GM19023 (cell line): ENCODE data around the gene VPS54.
"Not testable (repeated sequence)": the region's sequence is repeated elsewhere in the genome, so short reads cannot be mapped to it uniquely, and the experiment has no call there.

Source experiments
- ATAC-seq: cut with Tn5 transposase; IDR thresholded peaks from one replicate; pipeline ENCODE4 v1.9.1; 2021; ENCODE audit warnings: mild to moderate bottlenecking, moderate library complexity; ENCODE audit not compliant: unreplicated experiment

VPS54 gene

DNA sequence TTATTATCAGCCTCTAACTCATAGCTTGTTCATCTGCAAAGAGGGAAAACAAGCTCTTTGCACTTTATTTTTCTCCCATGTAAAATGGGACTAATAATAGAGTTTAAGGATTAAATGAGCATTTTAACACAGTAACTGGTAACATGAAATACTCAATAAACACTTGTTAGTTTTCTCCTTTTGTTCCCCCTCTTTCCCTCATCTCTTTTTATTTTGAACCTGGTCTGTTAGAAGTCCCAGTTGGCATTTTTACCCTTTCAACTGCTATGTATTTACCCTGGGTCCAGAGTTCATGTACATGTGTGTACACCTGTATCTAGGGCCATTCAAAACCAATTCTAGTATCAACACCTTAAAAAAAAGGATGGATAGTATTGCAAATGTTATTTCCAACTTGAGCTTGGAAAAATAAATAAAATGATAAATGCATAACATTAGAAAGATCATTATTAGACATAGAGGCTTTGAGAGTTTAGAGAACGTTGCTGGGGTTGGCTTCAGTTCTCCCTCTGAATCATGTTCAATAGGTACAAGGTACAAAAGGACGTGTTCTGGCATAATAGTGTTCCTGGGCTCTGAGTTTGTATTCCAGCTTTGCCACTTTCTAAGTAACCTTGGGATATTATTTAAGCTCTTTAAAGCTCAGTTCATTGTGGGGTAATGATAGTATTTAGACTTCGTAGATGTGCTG is 5.2 kb upstream of the VPS54 start:
- no peak for ATAC-seq

DNA sequence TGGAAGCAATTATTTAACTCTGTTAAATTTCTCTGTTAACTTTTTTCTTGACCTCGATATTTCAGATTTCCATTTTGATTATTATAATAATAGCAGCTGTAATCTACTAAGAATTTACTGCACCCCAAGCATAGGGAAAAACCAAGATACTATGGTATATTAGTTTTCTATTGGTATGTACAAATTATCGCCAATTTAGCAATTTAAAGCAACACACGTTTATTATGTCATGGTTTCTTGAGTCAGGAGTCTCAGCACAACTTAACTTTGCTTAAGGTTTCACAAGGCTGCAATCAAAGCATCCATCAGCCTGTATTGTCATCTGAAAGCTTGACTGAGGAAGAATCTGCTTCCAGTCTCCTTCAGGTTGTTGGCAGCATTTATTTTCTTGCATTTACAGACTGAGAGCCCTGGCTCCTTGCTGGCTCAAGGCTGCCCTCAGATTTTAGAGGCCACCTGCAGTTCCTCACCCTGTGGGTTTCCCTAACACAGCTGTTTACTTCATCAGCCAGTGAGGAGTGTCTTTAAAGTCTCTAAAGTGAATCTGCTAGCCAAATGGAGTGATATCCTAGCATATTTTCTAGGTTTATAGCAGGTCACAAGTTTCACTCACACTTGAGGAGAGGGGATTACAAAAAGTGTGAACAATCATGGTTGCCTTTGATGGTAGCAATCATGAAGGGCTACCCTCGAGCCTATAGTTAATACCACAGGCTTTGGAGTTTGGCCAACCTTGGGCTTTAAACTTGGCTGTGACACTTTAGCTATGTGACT is 4.4 kb upstream of the VPS54 start:
- ATAC-seq = no peak

DNA sequence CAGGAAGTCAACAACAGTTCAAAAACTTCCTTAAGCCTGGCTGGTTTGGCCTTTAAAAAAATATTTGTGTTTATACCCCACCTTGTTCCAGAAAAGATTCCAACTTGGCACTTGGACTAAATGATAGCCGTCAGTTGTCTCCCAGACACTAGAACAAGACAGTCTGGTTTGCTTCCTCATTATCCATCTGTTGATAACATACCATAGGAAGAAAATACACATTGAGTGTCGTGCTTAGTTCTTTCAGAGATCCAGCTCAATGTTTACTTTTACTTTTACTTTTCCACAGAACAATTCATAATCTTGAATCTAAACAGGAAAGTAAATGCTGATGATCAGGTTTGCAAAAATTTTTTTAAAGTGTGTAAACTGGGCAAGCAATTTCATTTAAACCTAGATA is 2.4 kb upstream of the VPS54 start:
- no peak for ATAC-seq

DNA sequence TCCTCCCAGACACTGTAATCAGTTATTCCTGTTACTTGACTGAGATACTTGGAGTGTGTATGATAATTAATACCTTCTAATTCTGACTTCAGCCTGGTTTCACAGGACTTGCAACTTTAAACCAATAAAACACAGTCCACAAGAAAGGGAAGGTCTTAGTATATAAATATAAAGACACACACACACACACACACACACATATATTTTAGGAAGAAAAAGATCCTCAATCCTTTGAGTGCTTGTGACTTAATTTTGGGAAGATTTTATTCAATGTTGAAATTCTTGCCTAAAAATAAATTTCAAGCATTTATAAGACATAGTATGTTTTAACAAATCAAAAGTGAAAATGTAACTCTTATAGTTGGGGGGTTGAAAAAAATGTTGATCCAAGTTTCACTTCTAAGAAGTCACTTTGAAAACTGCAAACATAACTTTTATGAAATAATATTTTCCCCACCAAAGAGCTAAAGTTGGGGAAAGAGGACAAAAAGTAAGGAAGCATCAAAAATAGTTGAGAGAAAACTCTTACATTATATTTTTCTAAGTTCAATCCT is 824 bp upstream of the VPS54 start:
- ATAC-seq = no peak

DNA sequence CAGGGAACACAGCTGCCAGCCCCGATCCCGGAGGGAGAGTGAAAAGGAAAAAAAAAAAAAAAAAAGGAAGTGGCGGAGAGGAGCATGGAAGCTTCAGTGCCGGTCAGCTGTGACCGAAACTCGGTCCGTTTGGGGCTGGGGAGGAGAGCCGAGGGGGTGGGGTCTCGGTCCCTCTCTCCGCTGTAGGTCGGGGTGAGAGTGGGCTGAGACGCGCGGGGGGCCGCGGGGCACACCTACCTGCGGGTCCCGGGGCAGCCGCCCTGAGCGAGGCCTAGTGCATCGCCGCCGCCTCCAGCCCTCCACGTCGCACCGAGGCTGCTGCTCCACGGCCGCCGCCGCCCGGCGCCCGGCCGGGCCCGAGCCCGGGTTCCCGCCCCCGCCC is 536 bp downstream of the VPS54 start:
- ATAC-seq = peak; percentile 63

DNA sequence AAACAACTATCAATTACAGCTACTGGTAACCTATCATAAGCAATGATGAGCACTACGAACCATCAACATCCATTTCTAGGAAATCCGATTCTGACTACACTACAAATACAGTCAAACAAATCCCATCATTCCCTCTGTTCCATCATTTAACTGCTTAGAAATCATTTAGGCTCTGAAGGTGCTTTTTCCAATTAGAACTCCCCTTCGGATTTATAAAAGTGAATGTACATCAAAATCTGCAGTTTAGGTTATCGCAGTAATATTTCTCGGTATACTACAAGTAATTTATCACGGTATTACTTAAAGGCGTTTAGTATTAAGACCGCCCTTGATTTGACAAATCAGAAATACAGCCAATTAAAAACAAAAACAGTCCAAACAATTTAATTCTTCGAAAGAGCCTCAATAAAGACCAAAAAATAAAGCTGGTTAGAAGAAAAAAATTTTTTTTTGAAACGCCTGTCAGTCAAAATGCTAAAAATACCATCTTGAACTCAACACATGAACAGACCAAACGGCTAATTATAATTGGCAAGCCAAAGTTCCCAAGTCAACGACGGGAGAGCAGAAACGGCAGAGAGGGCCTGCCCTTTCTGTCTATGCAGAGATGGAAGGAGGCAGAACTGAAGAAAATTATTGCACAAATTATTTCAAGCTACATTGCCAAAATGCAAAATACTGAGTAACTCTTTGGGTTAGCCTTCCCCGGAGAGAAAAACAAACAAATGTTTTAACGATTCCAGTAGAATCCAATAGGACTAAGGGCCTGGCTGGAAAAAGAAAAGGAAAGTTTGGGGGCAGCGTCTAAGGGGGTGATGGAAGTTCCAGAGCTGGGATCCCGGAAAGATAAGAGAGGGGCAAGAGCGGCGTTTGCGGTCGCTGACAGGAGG is 1.2 kb downstream of the VPS54 start:
- peak; percentile 2 for ATAC-seq

DNA sequence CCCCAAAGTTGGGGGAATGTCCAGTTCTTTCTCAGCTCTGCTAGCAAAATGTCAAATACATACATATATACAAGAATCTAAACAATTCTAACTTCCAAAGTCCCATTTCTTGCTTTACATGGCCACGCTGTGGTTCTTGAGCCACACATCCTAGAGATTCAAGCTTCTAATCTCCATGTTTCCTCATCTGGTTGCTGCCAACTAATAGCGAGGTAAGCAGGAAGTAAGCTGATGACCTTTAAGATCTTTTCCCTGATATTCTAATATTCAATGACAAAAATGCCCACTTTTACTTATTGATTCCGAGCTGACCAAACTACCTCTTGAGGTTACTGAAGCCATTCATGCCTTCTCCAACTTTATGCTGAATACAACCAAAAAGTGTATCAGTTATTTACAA is 3.3 kb downstream of the VPS54 start:
- no peak for ATAC-seq

DNA sequence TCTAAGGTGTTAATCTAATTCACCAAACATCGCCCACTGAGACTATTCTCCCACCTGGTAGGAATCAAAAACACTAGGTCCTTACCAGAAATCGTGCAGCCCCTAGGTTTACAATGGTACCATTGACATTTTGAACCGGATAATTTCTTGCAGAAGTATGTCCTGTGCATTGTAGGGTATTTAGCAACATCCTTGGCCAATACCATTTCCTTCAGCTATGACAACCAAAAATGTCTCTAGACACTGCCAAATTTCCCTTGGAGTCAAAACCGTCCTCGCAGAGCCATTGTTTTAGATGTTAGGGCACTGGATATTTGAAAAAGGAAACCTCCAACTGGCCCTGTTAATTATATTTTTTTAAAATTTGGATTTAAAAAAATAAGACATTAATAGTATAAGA is 3.8 kb downstream of the VPS54 start:
- ATAC-seq = no peak

DNA sequence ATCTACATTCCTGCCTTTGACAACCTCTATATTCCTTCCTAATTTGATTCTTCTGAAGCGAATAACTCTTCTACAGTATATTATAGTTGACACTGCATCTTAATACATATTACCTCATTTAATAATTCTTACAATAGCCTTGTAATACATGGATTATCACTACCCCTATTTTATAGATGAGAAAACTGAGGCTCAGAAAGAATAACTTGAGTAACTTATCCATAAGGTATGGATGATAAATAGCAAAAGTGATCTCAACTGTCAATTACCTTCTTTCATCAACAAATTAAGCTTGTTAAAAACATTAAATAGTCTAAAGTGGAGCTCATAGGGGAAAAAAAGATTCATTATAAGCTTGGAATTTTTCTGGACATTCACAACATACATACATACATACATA is 4.6 kb downstream of the VPS54 start:
- no peak for ATAC-seq

DNA sequence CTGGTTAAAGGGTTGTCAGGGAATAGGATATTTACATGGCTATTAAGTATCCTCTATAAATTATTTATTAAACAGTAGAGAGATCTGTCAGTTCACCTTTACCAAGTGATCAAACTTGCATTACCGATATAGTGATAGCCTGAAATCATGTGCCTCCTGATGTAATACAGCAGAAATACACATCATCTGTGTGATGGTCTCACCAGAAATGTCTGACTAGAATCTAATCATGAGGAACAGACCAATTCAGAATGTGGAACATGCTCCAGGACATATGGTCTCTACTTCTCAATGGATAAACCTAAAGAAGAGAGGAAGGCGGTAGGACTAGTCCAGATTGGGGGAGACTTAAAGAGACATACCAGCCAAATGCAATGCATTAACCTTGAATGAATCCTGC is 6.2 kb downstream of the VPS54 start:
- no peak for ATAC-seq

DNA sequence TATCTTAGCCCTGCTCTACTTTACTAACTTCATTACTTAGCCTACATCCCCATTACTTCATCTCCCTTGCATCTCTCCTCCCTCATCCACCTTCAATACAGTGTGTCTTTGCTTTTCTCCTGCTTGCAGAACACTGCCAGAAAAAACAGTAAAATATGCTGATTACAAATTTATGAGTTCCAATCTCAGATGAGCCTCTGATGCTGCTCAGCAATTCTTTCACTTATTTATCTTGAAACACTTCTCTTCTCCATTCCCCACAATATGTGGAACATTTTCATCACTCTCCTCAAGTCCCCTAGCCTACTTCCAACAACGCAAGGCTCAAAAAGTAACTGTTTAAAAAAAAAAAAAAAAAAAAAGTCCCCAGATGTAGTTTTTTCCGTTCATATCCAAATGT is 7.1 kb downstream of the VPS54 start:
- ATAC-seq = no peak

DNA sequence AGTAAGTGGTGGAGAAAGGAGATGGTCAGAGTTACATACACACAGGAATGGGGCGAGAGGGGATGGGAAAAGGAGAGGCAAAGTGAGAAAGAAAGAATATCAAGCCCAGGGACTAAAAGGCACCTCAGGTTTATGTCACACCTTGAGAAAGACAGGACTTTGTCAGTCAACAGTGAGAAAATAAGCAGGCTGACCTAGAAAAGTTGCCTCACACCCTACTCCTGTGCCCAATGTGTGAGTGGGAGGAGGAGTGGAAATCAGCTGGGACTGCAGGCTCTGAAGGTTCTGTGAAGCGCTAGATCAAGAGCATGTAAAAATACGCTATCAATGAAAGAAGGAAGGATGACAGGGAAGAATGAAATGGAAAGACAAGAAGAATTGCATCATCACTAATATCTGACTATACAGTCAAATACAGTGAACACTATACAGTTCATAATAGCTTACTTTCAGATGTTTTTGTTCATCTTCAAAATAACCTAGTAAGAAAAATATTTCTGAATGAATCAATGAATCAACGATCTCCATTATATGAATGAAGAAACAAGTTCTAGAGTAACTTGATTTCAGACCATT is 10.7 kb downstream of the VPS54 start:
- no peak for ATAC-seq

DNA sequence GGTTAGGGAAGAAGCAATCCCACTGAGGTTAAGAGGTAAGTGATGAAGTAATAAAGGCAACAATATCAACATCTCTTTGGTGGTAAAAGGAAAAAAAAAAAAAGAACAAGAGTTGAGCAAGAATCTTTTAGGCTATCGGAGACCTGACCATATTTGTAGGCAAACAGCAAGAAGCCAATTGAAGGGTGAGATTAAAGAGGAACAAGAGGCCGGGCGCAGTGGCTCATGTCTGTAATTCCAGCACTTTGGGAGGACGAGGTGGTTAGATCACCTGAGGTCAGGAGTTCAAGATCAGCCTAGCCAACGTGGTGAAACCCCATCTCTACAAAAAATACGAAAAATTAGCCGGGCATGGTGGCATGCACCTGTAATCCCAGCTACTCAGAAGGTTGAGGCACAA is 11.3 kb downstream of the VPS54 start:
- ATAC-seq = no peak

DNA sequence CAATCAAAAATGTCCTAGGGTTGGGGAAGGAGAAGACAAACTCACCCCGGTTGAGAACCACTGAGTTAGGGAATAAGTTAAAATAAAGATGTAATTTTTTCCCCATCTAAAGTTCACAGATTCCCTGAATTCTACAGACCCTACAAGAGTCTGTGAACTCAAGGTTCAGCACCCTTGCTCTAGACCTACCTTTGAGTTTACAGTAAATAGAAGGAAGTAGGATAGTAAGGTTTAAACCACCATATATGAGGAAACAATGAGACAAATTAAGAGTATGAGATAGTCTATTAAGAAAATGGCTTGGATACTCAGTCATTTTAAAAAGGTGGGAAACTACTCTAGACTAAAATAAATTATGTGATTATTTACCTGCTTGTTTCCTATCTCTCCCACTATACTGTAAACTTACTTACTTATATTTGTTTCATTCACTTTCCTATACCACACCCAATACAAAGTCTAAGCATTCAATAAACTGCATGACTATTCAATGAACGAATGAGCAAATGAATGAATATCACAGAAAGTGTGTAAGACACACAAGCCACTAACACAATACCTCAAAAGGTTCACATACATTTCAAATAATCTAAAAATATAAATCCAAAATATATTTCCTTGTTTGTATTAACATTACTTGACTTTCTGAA is 13.4 kb downstream of the VPS54 start:
- ATAC-seq = no peak

DNA sequence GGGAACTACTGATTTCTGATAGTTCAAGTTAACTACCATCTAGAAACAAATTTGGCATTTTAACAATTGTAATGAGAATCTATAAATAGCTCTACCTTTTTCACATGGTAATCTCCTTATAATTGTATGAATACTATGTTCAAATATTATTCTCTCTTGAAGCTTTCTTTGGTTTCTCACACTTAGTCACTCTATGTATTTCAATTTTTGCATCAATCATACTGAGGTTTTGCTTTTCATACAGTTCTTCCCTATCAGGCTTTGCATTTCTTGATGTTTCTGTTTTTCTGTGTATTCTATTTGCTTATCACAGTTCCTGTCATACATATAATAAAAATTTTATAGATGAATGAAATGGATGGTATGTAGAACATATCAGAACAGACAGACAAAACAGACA is 16.0 kb downstream of the VPS54 start:
- ATAC-seq = no peak

DNA sequence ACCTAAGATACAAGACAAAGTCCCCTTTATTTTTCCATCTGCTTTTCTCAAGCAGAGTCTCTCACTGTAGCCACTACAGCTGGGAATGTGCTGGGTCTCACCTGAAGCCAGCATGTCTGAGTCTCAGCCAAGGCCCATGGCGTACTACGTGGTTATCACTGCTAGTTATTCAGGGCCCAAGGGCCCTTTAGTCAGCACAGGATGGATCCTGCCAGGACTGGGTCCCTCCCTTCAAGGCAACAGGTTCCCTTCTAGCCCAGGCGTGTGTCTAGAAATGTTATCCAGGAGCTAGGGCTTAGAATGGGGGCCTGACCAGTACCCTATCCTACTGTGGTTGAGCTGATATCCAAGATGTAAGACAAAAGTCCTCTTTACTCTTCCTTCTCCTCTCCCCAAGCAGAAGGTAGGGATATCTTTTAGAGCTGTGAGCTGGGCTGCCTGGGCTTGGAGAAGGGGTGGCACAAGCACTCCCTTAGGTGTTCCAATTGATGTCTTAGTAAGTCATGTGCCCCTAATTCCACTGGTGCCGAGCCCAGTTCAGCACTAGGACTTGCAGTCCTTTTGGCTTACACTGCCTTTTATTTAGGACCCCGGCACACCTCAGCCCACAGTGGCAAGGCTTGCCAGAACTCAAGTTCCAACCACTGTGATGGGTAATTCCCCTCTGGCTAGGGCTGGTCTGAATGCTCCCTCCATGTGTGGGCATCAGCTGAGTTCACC is 17.7 kb downstream of the VPS54 start:
- no peak for ATAC-seq

DNA sequence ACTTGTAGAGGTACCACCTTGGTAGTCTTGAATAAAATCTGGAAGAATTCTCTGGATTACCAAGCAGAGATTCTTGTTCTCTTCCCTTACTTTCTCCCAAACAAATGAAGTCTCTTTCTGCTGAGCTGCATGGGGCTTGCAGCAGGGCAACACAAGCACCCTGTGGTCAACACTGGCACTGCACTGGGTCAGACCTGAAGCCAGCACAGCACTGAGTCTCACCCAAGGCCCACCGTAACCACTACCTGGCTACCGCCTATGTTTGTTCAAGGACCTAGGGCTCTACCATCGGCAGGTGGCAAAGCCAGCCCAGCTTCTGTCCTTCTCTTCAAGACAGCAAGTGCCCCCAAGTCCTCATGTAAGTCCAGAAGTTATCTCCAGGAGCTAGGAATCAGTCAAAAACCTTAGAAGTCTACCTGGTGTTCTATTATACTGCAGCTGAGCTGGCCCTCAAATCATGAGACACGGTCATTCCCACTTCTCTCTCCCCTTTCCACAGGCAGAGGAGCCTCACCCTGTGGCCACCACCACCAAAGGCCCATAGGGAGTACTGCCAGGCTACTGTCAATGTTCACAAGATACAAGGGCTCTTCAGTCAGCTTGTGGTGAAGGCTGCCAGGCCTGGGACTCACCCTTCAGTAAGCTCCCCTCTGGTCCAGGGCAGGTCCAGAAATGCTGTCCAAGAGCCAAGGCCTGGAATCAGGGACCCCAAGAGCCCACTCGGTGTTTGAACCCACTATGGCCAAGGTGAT is 18.4 kb downstream of the VPS54 start:
- ATAC-seq = no peak

DNA sequence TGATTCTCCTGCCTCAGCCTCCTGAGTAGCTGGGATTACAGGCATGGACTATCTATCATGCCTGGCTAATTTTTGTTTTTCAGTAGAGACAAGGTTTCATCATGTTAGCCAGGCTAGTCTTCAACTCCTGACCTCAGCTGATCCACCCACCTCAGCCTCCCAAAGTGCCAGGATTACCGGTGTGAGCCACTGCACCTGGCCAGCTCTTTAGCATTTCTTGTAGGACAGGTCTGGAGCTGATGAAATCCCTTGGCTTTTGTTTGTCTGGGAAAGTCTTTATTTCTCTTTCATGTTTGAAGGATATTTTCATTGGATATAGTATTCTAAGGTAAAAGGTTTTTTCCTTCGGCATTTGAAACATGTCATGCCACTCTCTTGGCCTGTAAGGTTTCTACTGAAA is 20.2 kb downstream of the VPS54 start:
- no peak for ATAC-seq

DNA sequence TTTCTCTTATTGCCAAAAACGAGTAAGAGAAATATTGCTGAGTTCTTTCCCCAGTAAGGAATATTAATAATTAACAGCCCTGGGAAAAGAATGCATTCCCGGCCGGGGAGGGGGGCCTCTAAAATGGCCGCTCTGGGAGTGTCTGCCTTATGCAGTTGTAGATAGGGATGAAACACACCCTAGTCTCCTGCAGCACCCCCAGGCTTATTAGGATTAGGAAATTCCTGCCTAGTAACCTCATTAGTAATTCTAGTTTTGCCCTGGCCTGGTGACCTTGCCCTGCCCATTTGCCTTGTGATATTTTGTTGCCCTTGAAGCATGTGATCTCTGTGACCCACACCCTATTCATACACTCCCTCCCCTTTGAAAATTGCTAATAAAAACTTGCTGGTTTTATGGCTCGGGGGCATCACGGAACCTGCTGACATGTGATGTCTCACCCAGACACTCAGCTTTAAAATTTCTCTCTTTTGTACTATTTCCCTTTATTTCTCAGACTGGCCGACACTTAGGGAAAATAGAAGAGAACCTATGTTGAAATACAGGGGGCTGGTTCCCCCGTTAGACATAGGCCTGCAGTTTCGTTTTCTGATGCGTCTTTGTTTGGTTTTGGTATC is 22.5 kb downstream of the VPS54 start:
- not testable (repeated sequence) for ATAC-seq
